OCI-LY7 (cell line): ENCODE measurements around the gene NPNT. TPM values are rescaled to one million over a fixed set of nuclear protein-coding genes. Genes with fewer than 3 reads are reported as not detected.

Experiments
- BruUV-seq: library from RNA; stranded (reverse); fragments of 400-500 nt; replicated peaks from 2 replicates; lab custom pipeline; 2021; lab: Mats Ljungman, UMichigan
- CTCF ChIA-PET: fragments of 300-600 bp; sonication (Branson Sonifier 250); formaldehyde crosslinking; loops from one replicate; lab custom pipeline; 2022; ENCODE audit warnings: antibody characterized with exemption; ENCODE audit not compliant: unreplicated experiment; lab: Charles Lee
- POLR2A ChIA-PET: fragments of 300-600 bp; sonication (Branson Sonifier 250); formaldehyde crosslinking; loops from one replicate; lab custom pipeline; 2022; ENCODE audit warnings: antibody characterized with exemption; lab: Charles Lee
- DNase-seq: peaks from one replicate; pipeline ENCODE4 v3.0.0-alpha.2; 2015; ENCODE audit warnings: low spot score
- H2AFZ ChIP-seq: fragments of 200-600 bp; sonication (generic), shearing (Covaris generic); 2 replicates; pipeline ENCODE4 v1.6.1; 2014; ENCODE audit warnings: mild to moderate bottlenecking, antibody characterized with exemption, low read length, moderate library complexity
- H3K27ac ChIP-seq: fragments of 200-600 bp; sonication (generic); 2 replicates; pipeline ENCODE4 v1.5.1; 2014; ENCODE audit warnings: mixed run types, low read depth, mild to moderate bottlenecking, moderate library complexity, low read length, inconsistent platforms; ENCODE audit not compliant: poor library complexity, severe bottlenecking
- H3K36me3 ChIP-seq: fragments of 200-600 bp; sonication (generic); 2 replicates; pipeline ENCODE4 v1.6.1; 2014; ENCODE audit warnings: mild to moderate bottlenecking, antibody characterized with exemption, low read length, moderate library complexity, mixed read lengths; ENCODE audit not compliant: insufficient read depth
- H3K4me1 ChIP-seq: fragments of 200-600 bp; sonication (generic); 2 replicates; pipeline ENCODE4 v1.5.1; 2014; ENCODE audit warnings: mild to moderate bottlenecking, low read length; ENCODE audit not compliant: insufficient read depth, poor library complexity, severe bottlenecking
- H3K4me2 ChIP-seq: fragments of 200-600 bp; sonication (generic); 2 replicates; pipeline ENCODE4 v1.6.1; 2014; ENCODE audit warnings: mild to moderate bottlenecking, low read length
- H3K4me3 ChIP-seq: fragments of 200-600 bp; sonication (generic); 2 replicates; pipeline ENCODE4 v1.5.1; 2014; ENCODE audit warnings: mild to moderate bottlenecking, low read depth, low read length; ENCODE audit not compliant: poor library complexity, severe bottlenecking
- H3K79me2 ChIP-seq: fragments of 200-600 bp; sonication (generic); 2 replicates; pipeline ENCODE4 v1.6.1; 2016; ENCODE audit warnings: low read depth, mild to moderate bottlenecking, low read length, moderate library complexity, mixed read lengths; ENCODE audit not compliant: insufficient read depth
- H3K9me2 ChIP-seq: fragments of 200-600 bp; sonication (generic); 2 replicates; pipeline ENCODE4 v1.6.1; 2016; ENCODE audit warnings: mild to moderate bottlenecking, low read length, mixed read lengths; ENCODE audit not compliant: insufficient read depth
- H3K9me3 ChIP-seq: fragments of 200-600 bp; sonication (generic); 2 replicates; pipeline ENCODE4 v1.6.1; 2014; ENCODE audit warnings: mild to moderate bottlenecking, mixed run types, low read length, mixed read lengths
- H4K20me1 ChIP-seq: fragments of 200-600 bp; sonication (generic); 2 replicates; pipeline ENCODE4 v1.6.1; 2014; ENCODE audit warnings: mild to moderate bottlenecking, antibody characterized with exemption, low read length, moderate library complexity, mixed read lengths; ENCODE audit not compliant: insufficient read depth
- EZH2phosphoT487 ChIP-seq: fragments of 200-600 bp; sonication (generic); IDR thresholded peaks from 2 replicates; pipeline ENCODE4 v1.6.1; 2018; ENCODE audit warnings: low read depth, borderline replicate concordance, mild to moderate bottlenecking, mixed run types, antibody characterized with exemption, low read length, moderate library complexity, mixed read lengths
- intact Hi-C: fragments of 100-400 bp; cut with micrococcal nuclease; formaldehyde crosslinking; loops from one replicate; pipeline ENCODE4 v1.10.0; 2022; ENCODE audit not compliant: unreplicated experiment
- total RNA-seq, 2 experiments: library from RNA; depleted of rRNA in 1 of 2; stranded (reverse); fragments of >200 nt in 1 of 2; shearing (Covaris generic) in 1 of 2; gene quantifications; 2 replicates each; pipeline ENCODE4 v1.2.3, GENCODE V29; 2014 to 2022
- TF ChIP-seq, protein P1 (sequence below): fragments of 200-600 bp; sonication (generic); conservative IDR thresholded peaks from 2 replicates; pipeline ENCODE4 v1.5.1; 2014; ENCODE audit warnings: mild to moderate bottlenecking, antibody characterized with exemption, low read length, moderate library complexity, mixed read lengths

The NPNT gene
- total RNA-seq, 2 experiments from 2014 or later: not detected

DNA sequence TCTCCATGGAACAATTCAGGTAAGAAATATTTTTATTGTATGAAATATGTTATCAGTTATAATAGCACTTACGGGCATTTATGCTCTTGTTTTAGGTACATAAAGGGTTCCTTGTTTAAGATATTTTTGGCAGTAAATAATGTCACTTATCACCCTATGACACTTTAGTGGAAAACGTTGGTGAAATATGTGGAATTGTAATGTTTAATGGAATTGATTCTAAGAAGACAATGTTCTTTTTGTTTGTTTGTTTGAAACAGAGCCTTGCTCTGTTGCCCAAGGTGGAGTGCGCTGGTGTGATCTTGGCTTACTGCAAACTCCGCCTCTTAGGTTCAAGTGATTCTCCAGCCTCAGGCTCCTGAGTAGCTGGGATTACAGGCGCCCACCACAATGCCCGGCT lies 17.4 kb downstream of the NPNT start:
- no peaks in the 10 kb centered on the region for H4K20me1 ChIP-seq
- no peak for DNase-seq
- no peak overlapping the region for H3K27ac ChIP-seq
- no peak overlapping the region for H3K4me2 ChIP-seq
- H2AFZ ChIP-seq: no peak overlapping the region
- H3K9me3 ChIP-seq: no peaks in the 10 kb centered on the region
- BruUV-seq: no TSS peak
- no peak overlapping the region for H3K4me3 ChIP-seq
- no peaks in the 10 kb centered on the region for H3K4me1 ChIP-seq
- CTCF ChIA-PET: no interaction called here
- POLR2A ChIA-PET: no interaction called here
- TF ChIP-seq, protein P1, sequence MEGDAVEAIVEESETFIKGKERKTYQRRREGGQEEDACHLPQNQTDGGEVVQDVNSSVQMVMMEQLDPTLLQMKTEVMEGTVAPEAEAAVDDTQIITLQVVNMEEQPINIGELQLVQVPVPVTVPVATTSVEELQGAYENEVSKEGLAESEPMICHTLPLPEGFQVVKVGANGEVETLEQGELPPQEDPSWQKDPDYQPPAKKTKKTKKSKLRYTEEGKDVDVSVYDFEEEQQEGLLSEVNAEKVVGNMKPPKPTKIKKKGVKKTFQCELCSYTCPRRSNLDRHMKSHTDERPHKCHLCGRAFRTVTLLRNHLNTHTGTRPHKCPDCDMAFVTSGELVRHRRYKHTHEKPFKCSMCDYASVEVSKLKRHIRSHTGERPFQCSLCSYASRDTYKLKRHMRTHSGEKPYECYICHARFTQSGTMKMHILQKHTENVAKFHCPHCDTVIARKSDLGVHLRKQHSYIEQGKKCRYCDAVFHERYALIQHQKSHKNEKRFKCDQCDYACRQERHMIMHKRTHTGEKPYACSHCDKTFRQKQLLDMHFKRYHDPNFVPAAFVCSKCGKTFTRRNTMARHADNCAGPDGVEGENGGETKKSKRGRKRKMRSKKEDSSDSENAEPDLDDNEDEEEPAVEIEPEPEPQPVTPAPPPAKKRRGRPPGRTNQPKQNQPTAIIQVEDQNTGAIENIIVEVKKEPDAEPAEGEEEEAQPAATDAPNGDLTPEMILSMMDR: no peak
- intact Hi-C loops: no loop called here
- H3K9me2 ChIP-seq: no peaks in the 10 kb centered on the region
- H3K79me2 ChIP-seq: no peaks in the 10 kb centered on the region
- H3K36me3 ChIP-seq: no peaks in the 10 kb centered on the region

DNA sequence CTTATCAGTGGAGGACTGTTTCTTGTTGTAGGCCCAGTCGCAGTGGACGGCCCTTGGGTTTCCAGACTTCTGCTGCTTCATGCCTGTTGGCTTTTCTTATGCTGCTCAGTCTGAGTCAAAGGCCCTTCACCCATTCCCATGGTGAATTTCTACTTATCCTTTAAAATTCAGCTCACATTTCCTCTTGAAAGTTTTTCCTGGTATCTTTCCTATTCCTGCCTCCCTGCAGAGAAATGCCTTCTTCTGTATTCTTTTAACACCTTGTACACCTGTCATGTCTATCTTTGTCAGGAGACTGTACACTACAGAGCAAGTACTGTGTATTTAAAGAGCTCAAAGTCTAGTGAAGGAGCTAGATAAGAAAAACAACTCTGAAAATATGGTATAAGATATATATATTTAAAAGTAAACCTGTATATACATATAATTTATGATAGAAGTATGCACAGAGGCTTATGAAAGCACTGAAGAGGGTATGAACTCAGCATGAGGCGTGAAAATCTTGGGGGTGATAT lies 22.0 kb downstream of the NPNT start:
- Histone ChIP-seq H2AFZ (no peak overlapping the region), H3K27ac (no peak overlapping the region), H3K9me2 (no peaks in the 10 kb centered on the region), H3K4me1 (no peaks in the 10 kb centered on the region), H3K79me2 (no peaks in the 10 kb centered on the region), H3K4me3 (no peak overlapping the region), H4K20me1 (no peaks in the 10 kb centered on the region), H3K9me3 (no peaks in the 10 kb centered on the region), H3K36me3 (no peaks in the 10 kb centered on the region), H3K4me2 (no peak overlapping the region)
- ChIA-PET CTCF (no interaction called here), POLR2A (no interaction called here)
- BruUV-seq: no TSS peak
- TF ChIP-seq, protein P1: no peak
- no peak for TF ChIP-seq EZH2phosphoT487
- DNase-seq: no peak
- intact Hi-C loops: no loop called here

DNA sequence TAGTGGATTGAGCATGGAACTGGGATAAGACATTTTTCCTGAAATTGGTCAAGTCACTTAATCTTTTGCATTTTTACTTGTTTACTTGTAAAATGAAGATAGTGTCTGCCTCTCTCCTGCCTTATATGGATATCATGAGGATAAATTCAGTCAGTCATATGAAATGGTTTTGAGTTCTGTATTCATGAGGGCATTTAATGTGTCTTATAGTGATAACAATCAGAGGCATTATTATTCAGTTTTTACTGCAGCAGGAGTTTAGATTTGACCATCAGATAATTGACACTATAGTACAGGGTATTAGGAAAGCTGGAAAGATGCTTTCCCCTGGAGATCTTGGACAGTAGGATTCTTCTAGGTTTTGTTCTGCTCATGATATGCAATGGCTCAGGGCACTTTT lies 26.0 kb downstream of the NPNT start:
- POLR2A ChIA-PET: no interaction called here
- no peaks in the 10 kb centered on the region for H3K79me2 ChIP-seq
- intact Hi-C loops: no loop called here
- no peaks in the 10 kb centered on the region for H3K9me2 ChIP-seq
- no peaks in the 10 kb centered on the region for H3K4me1 ChIP-seq
- no peaks in the 10 kb centered on the region for H3K9me3 ChIP-seq
- H4K20me1 ChIP-seq: no peaks in the 10 kb centered on the region
- TF ChIP-seq, protein P1: no peak
- no peak for TF ChIP-seq EZH2phosphoT487
- no peak for DNase-seq
- no peak overlapping the region for H3K27ac ChIP-seq
- no peak overlapping the region for H2AFZ ChIP-seq
- no peak overlapping the region for H3K4me3 ChIP-seq
- H3K36me3 ChIP-seq: no peaks in the 10 kb centered on the region
- CTCF ChIA-PET: no interaction called here
- BruUV-seq: no TSS peak
- H3K4me2 ChIP-seq: no peak overlapping the region
